HUES48 (cell line): ENCODE results near the gene SLC25A33.

Experiments
- H3K27ac ChIP-seq: one replicate; pipeline ENCODE4 v1.7.0; 2013; ENCODE audit warnings: low read depth, low read length, inconsistent platforms
- H3K27me3 ChIP-seq: 2 replicates; pipeline ENCODE4 v1.6.1; 2013; ENCODE audit warnings: mild to moderate bottlenecking, low read length; ENCODE audit not compliant: control insufficient read depth, insufficient read depth
- H3K36me3 ChIP-seq: 2 replicates; pipeline ENCODE4 v1.6.1; 2013; ENCODE audit warnings: low read length; ENCODE audit not compliant: control insufficient read depth, insufficient read depth
- H3K4me1 ChIP-seq: 2 replicates; pipeline ENCODE4 v1.6.1; 2013; ENCODE audit warnings: mild to moderate bottlenecking, low read length; ENCODE audit not compliant: control insufficient read depth, insufficient read depth
- H3K4me3 ChIP-seq: 2 replicates; pipeline ENCODE4 v1.5.1; 2013; ENCODE audit warnings: mild to moderate bottlenecking, low read depth, low read length
- H3K9ac ChIP-seq: 2 replicates; pipeline ENCODE4 v1.6.1; 2013; ENCODE audit warnings: mild to moderate bottlenecking, low read depth, low read length, moderate library complexity
- H3K9me3 ChIP-seq: 2 replicates; pipeline ENCODE4 v1.6.1; 2013; ENCODE audit warnings: low read length; ENCODE audit not compliant: control insufficient read depth, insufficient read depth

The SLC25A33 gene

DNA sequence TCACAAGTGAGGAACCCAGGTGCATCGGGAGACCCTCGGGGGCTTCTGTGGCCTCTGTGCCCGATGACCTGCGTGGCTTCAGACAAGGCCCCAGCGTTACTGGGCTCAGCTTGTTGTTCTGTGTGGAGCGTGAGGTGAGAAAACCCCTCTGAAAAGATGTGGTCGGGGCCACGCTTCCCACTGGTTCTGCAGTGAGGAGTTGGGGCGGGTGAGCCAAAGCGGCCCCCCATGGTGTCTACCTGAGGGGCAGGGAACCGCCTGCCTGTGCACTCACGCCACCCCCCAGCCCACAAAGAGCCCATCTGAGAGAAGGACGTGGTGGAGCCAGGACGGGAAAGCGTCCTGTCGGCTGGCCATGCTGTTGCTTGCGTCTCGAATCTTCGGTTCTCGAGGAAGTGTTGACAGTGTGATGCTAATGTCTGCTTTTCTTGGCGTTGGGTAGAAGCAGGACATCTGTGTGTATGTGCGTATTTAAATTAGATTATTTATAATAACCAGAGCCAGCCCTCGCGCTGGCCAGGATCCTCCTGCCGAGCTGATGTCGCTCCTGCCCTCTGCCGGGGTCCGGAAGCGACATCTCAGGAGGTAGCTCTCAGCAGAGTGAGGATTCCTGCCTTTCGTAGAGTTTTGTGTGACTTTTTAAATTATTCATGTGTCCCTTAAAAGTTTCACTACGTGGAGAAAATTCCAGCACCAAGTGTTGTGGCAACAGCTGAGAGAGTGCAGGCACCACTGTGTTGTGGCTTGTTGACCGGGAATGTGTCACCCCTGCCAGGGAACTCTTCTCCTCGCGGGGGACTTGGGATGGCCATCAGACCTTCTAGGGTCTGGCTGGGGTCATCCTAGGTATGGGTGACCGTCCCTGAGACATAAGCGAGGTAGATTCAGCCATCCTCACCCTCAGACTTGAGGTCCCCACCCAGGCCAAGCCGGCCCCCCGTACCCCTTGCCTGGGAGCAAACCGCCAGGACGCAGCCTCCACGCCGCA, 64.8 kb downstream of the SLC25A33 start:
- no peaks in the 10 kb centered on the region for H3K4me1 ChIP-seq
- H3K4me3 ChIP-seq = no peak overlapping the region
- H3K9ac ChIP-seq = no peak overlapping the region
- no peaks in the 10 kb centered on the region for H3K9me3 ChIP-seq
- H3K27me3 ChIP-seq = no peaks in the 10 kb centered on the region
- H3K27ac ChIP-seq = no peak overlapping the region
- H3K36me3 ChIP-seq = peaks cover 64% of the 10 kb centered on the region

GRCh38 chr1:9604836-9605235, 65.6 kb downstream of the SLC25A33 start:
- no peaks in the 10 kb centered on the region for H3K4me1 ChIP-seq
- no peak overlapping the region for H3K9ac ChIP-seq
- H3K27me3 ChIP-seq = no peaks in the 10 kb centered on the region
- no peaks in the 10 kb centered on the region for H3K9me3 ChIP-seq
- peaks cover 68% of the 10 kb centered on the region for H3K36me3 ChIP-seq
- no peak overlapping the region for H3K27ac ChIP-seq
- no peak overlapping the region for H3K4me3 ChIP-seq

DNA sequence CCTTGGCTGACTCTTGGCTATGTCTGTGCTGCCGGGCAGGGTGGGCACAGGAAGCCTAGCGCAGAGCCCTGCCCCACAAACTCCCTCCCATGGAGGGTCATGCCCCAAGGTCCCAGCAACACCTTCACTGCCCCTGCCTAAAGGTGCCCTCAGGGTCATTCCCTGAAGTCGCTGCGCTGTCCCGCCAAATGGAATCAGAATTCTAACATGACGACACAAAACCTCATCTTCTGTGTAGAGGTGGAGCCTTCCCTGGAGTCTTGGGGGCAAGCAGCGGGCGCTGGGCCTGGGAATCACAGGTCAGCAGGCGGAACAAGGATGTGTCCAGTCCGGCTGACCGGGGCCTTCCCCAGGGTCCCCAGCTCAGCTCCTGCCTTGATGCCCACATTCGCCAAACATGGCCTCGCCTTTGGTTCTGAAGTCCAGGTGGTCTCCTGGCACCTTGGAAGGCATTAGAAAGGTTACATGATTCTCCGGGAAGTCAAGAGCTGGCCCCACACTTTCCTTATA, 66.7 kb downstream of the SLC25A33 start:
- Histone ChIP-seq H3K4me3 (no peak overlapping the region), H3K27me3 (no peaks in the 10 kb centered on the region), H3K27ac (no peak overlapping the region), H3K36me3 (peaks cover 67% of the 10 kb centered on the region), H3K4me1 (no peaks in the 10 kb centered on the region), H3K9me3 (no peaks in the 10 kb centered on the region), H3K9ac (no peak overlapping the region)

GRCh38 chr1:9606458-9606857, 67.2 kb downstream of the SLC25A33 start:
- Histone ChIP-seq H3K27me3 (no peaks in the 10 kb centered on the region), H3K36me3 (peaks cover 64% of the 10 kb centered on the region), H3K9me3 (no peaks in the 10 kb centered on the region), H3K4me1 (no peaks in the 10 kb centered on the region), H3K27ac (no peak overlapping the region), H3K4me3 (no peak overlapping the region), H3K9ac (no peak overlapping the region)

DNA sequence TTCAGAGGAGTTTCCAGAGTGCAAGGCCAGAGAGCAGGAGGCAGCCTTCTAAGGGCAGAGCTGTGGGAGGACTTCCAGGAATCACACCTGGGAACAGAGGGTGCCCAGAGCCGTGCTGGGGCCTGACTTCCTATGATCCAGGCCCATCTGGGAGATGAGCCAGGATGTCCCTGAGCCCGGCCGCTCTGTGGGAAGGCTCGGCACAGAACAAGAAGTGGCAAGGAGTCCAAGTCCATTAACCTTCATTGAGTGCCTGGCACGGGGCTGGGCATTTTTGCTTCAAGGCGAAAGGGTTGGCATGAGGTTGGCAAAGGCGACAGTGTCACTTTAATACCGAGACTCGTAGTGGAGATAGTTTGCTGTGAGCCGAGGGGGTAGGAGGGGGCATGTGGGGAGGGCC, 67.7 kb downstream of the SLC25A33 start:
- Histone ChIP-seq H3K4me3 (no peak overlapping the region), H3K9me3 (no peaks in the 10 kb centered on the region), H3K36me3 (peaks cover 64% of the 10 kb centered on the region), H3K4me1 (no peaks in the 10 kb centered on the region), H3K9ac (no peak overlapping the region), H3K27ac (no peak overlapping the region), H3K27me3 (no peaks in the 10 kb centered on the region)

DNA sequence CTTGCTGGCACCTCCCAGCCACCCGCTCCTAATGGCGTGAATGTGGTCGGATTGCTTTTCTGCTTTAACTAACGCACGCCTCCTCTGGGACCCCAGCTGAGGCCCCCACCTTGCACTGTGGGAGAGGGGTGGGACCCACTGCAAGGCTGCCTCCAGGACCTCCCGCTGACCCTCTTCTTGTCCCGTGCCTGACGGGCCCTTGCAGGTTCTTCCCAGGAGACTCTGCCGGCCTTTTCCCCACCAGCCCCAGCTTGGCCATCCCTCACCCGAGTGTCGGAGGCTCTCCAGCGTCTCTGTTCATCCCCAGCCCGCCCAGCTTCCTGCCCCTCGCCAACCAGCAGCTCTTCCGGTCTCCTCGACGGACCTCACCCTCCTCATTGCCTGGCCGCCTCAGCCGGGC, 68.1 kb downstream of the SLC25A33 start:
- H3K27ac ChIP-seq = no peak overlapping the region
- H3K36me3 ChIP-seq = peaks cover 64% of the 10 kb centered on the region
- no peaks in the 10 kb centered on the region for H3K27me3 ChIP-seq
- H3K4me1 ChIP-seq = no peaks in the 10 kb centered on the region
- H3K9me3 ChIP-seq = no peaks in the 10 kb centered on the region
- H3K4me3 ChIP-seq = no peak overlapping the region
- H3K9ac ChIP-seq = no peak overlapping the region

DNA sequence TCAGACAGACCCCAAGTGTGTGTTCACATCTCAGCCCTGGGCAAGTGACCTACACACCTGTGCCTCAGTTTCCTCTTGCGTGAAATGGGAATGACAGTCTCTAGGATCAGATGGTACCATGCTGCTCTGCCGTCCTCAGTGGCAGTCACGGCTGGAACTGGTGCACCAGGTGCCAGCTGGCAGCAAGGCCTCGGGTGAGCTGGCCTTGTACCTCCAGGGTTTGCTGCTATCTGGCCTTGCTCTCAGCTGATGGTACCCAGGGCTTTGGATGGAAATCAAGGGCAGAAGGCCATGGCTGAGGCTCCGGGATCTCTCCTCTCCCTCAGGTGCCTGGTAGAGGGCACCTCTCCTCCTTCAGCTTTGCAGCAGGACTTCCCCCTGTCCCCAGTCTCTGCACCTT, 70.7 kb downstream of the SLC25A33 start:
- no peaks in the 10 kb centered on the region for H3K27me3 ChIP-seq
- no peaks in the 10 kb centered on the region for H3K4me1 ChIP-seq
- H3K4me3 ChIP-seq = no peak overlapping the region
- no peak overlapping the region for H3K27ac ChIP-seq
- no peaks in the 10 kb centered on the region for H3K9me3 ChIP-seq
- H3K36me3 ChIP-seq = peaks cover 51% of the 10 kb centered on the region
- no peak overlapping the region for H3K9ac ChIP-seq

DNA sequence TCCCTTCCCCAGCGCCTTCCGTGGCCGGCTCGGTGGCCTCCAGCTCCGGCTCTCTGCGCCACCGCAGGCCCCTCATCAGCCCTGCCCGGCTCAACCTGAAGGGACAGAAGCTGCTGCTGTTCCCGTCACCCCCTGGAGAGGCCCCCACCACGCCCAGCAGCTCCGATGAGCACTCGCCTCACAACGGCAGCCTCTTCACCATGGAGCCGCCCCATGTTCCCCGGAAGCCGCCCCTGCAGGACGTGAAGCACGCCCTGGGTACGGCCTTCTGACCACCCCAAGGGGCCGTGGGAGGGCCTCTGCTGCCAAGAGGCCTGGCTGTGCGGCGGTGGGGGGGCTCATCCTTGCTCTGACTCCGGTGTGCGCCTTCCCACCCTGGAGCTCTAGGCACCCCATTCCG, 71.3 kb downstream of the SLC25A33 start:
- Histone ChIP-seq H3K4me1 (no peaks in the 10 kb centered on the region), H3K27ac (no peak overlapping the region), H3K9me3 (no peaks in the 10 kb centered on the region), H3K27me3 (no peaks in the 10 kb centered on the region), H3K4me3 (no peak overlapping the region), H3K9ac (no peak overlapping the region), H3K36me3 (peaks cover 49% of the 10 kb centered on the region)

- H3K4me1 ChIP-seq = no peaks in the 10 kb centered on the region
- peaks cover 45% of the 10 kb centered on the region for H3K36me3 ChIP-seq
- H3K9me3 ChIP-seq = no peaks in the 10 kb centered on the region
- H3K4me3 ChIP-seq = no peak overlapping the region
- H3K9ac ChIP-seq = no peak overlapping the region
- no peaks in the 10 kb centered on the region for H3K27me3 ChIP-seq
- H3K27ac ChIP-seq = no peak overlapping the region
These were observed 72.5 kb downstream of the SLC25A33 start for GRCh38 chr1:9611716-9612115.

GRCh38 chr1:9612162-9612845, 73.0 kb downstream of the SLC25A33 start:
- Histone ChIP-seq H3K9ac (no peak overlapping the region), H3K9me3 (no peaks in the 10 kb centered on the region), H3K27ac (no peak overlapping the region), H3K4me3 (no peak overlapping the region), H3K36me3 (peaks cover 45% of the 10 kb centered on the region), H3K27me3 (no peaks in the 10 kb centered on the region), H3K4me1 (no peaks in the 10 kb centered on the region)
